GM21723 (cell line): Measurements from ENCODE around the gene PLEKHD1.
A peak's percentile ranks its signal among the peaks of the same experiment; 100 is the strongest.
"Not testable (repeated sequence)": the region's sequence is repeated elsewhere in the genome, so short reads cannot be mapped to it uniquely, and the experiment has no call there.

Experiments used
- ATAC-seq: cut with Tn5 transposase; IDR thresholded peaks from one replicate; pipeline ENCODE4 v1.9.1; 2021; ENCODE audit warnings: mild to moderate bottlenecking, moderate library complexity; ENCODE audit not compliant: unreplicated experiment

PLEKHD1 gene

GRCh38 chr14:69484444-69485314 is at the start of gene PLEKHD1:
TSS of gene PLEKHD1 (plus strand) at chr14:69484728. CDS start at chr14:69484966, 238 bp downstream.
- ATAC-seq = no peak

GRCh38 chr14:69439521-69440270 is 44.8 kb upstream of the PLEKHD1 start:
- no peak for ATAC-seq

- ATAC-seq = peak; percentile 80
Measured at GRCh38 chr14:69441948-69442347, 42.6 kb upstream of the PLEKHD1 start.

GRCh38 chr14:69443296-69443805 is 41.2 kb upstream of the PLEKHD1 start:
- no peak for ATAC-seq

- no peak for ATAC-seq
Measured at GRCh38 chr14:69449216-69449615, 35.3 kb upstream of the PLEKHD1 start.

- ATAC-seq = no peak
Measured at GRCh38 chr14:69451941-69452340, 32.6 kb upstream of the PLEKHD1 start.

- no peak for ATAC-seq
Measured at GRCh38 chr14:69458350-69458749, 26.2 kb upstream of the PLEKHD1 start.

GRCh38 chr14:69459122-69459521 is 25.4 kb upstream of the PLEKHD1 start:
- no peak for ATAC-seq

GRCh38 chr14:69460093-69460701 is 24.3 kb upstream of the PLEKHD1 start:
- ATAC-seq = no peak

GRCh38 chr14:69464379-69464778 is 20.1 kb upstream of the PLEKHD1 start:
- no peak for ATAC-seq

- no peak for ATAC-seq
Measured at GRCh38 chr14:69464829-69465228, 19.7 kb upstream of the PLEKHD1 start.

- no peak for ATAC-seq
Measured at GRCh38 chr14:69468949-69469348, 15.6 kb upstream of the PLEKHD1 start.

GRCh38 chr14:69471436-69471835 is 13.1 kb upstream of the PLEKHD1 start:
- ATAC-seq = no peak

- ATAC-seq = no peak
Measured at GRCh38 chr14:69471916-69472315, 12.6 kb upstream of the PLEKHD1 start.

GRCh38 chr14:69473260-69473659 is 11.3 kb upstream of the PLEKHD1 start:
- no peak for ATAC-seq

- ATAC-seq = no peak
Measured at GRCh38 chr14:69473946-69474345, 10.6 kb upstream of the PLEKHD1 start.

- ATAC-seq = no peak
Measured at GRCh38 chr14:69475194-69475818, 9.2 kb upstream of the PLEKHD1 start.

GRCh38 chr14:69476824-69477450 is 7.6 kb upstream of the PLEKHD1 start:
- not testable (repeated sequence) for ATAC-seq

- not testable (repeated sequence) for ATAC-seq
Measured at GRCh38 chr14:69478055-69478454, 6.5 kb upstream of the PLEKHD1 start.

GRCh38 chr14:69479696-69480095 is 4.8 kb upstream of the PLEKHD1 start:
- ATAC-seq = no peak
